Lower leg skin (tissue), 3 donors: ENCODE results near the gene OGDHL.

Experiments used
- CTCF ChIP-seq, 3 donors: fragments of 450-650 bp; IDR thresholded peaks; one replicate each; pipeline ENCODE4 v1.5.1; 2016; ENCODE audit warnings: antibody characterized with exemption in 3 of 3, mild to moderate bottlenecking in 3 of 3, moderate library complexity in 2 of 3
- POLR2A ChIP-seq, 2 donors: fragments of 450-650 bp; IDR thresholded peaks; one replicate each; pipeline ENCODE4 v1.6.1; 2016 to 2017; ENCODE audit warnings: antibody characterized with exemption in 2 of 2, mild to moderate bottlenecking in 1 of 2, moderate library complexity in 1 of 2

- TF ChIP-seq POLR2A (IDR thresholded peaks at IDR 0.05) (no peak), CTCF (IDR thresholded peaks at IDR 0.05) (no peak)
These were observed 11.6 kb downstream of the OGDHL start for GRCh38 chr10:49750546-49750945.
